Activated B cell treated with CpG ODN at 0.5 μM for 24 hours (primary cell): Measurements from ENCODE around the gene MYO16. TPM values are rescaled to one million over a fixed set of nuclear protein-coding genes. Genes with fewer than 3 reads are reported as not detected.

Experiments
- ATAC-seq: fragments of 200-7000 bp; cut with Tn5 transposase; one replicate; pipeline ENCODE4 v1.10.0; 2021; ENCODE audit warnings: low read depth, mild to moderate bottlenecking, moderate library complexity
- CTCF ChIA-PET: fragments of 350-600 bp; sonication (Branson Sonifier 250); formaldehyde crosslinking; loops from one replicate; lab custom pipeline; 2021; ENCODE audit warnings: antibody characterized with exemption; lab: Charles Lee
- POLR2A ChIA-PET: fragments of 350-600 bp; sonication (Branson Sonifier 250); formaldehyde crosslinking; loops from one replicate; lab custom pipeline; 2021; ENCODE audit warnings: antibody characterized with exemption; lab: Charles Lee
- DNase-seq: peaks from one replicate; pipeline ENCODE4 v3.0.0; 2022
- H3K27ac Mint-ChIP-seq: one replicate; pipeline ENCODE4 v1.8.0; 2020; ENCODE audit warnings: mixed read lengths
- H3K27me3 Mint-ChIP-seq: one replicate; pipeline ENCODE4 v1.8.0; 2021; ENCODE audit warnings: mixed read lengths
- H3K36me3 Mint-ChIP-seq: one replicate; pipeline ENCODE4 v1.8.0; 2021; ENCODE audit warnings: low read depth, mixed read lengths
- H3K4me1 Mint-ChIP-seq: one replicate; pipeline ENCODE4 v1.8.0; 2021; ENCODE audit warnings: mixed read lengths
- H3K4me3 Mint-ChIP-seq: one replicate; pipeline ENCODE4 v1.8.0; 2020; ENCODE audit warnings: mild to moderate bottlenecking, mixed read lengths
- H3K9me3 Mint-ChIP-seq: one replicate; pipeline ENCODE4 v1.8.0; 2020; ENCODE audit warnings: mixed read lengths
- CTCF ChIP-seq: fragments of 200-600 bp; IDR thresholded peaks from one replicate; pipeline ENCODE4 v1.8.0; 2022; ENCODE audit warnings: antibody characterized with exemption, mild to moderate bottlenecking
- intact Hi-C: fragments of 100-400 bp; cut with micrococcal nuclease; formaldehyde crosslinking; loops from one replicate; pipeline ENCODE4 v1.15.1; 2024
- total RNA-seq: library from RNA; stranded (reverse); gene quantifications from 2 replicates; pipeline ENCODE4 v1.2.3, GENCODE V29; 2022

The MYO16 gene
- total RNA-seq, 1 donor from 2014 or later: not detected

DNA sequence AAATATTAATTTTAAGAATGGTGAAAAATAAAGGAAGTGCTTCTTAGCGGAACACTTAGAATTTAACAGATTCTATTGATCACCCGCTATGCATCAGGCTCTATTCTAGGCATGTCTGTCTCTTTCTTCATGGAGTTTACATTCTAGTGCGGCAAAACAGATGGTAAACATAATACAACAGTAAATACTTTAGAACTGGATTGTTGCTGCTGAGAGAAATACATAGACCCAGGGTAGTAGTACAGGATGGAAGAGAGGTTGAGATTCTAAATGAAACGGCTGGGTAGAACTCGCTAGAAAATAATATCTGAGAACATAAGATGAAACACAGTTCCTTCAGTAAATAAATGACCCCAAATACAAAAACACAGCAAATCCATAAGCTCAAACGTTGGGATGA lies 498.7 kb downstream of the MYO16 start:
- H3K36me3 Mint-ChIP-seq: no peaks in the 10 kb centered on the region
- ATAC-seq (no peak), DNase-seq (no peak)
- ChIA-PET POLR2A (no interaction called here), CTCF (no interaction called here)
- peaks cover 2% of the 10 kb centered on the region for H3K27me3 Mint-ChIP-seq
- TF ChIP-seq CTCF: no peak
- peaks cover 22% of the 10 kb centered on the region for H3K4me1 Mint-ChIP-seq
- no peak overlapping the region for H3K4me3 Mint-ChIP-seq
- no peak overlapping the region for H3K27ac Mint-ChIP-seq
- intact Hi-C loops: no loop called here
- H3K9me3 Mint-ChIP-seq: no peaks in the 10 kb centered on the region

DNA sequence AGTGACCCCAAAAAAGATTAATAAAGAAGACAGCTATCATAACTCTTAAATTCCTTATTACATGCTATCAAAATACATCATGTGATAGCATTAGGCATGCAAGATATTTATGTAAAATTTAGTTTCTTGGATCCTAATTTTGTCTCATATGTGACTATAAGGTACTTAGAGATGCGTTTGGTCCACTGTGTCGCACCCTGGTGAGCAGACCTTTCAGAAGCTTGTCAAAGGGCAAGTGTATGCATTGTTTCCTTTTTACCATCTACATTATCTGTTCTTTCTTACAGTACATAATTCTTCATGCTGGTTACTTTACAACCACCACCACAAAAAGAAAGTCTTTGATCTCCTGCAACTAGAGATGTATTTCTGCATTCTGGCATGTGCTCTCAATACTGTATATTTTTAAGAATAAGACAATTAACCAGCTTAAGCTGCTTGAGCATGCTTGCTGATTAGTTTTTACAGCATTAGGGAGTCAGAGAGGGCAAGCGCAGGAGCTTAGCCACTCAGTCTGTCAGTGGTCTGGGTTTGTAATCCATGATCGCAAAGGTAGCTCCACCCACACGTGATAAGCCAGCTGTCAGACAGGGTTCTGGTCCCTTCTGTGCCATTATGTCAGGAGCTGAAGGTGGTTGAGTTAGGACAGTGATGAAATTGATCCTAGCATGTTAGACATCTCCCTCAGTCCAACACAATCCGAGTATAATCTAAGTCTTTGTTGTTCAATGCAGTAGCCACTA lies 500.9 kb downstream of the MYO16 start:
- no peak for TF ChIP-seq CTCF
- Mint-ChIP-seq H3K36me3 (no peaks in the 10 kb centered on the region), H3K27me3 (no peaks in the 10 kb centered on the region), H3K9me3 (no peaks in the 10 kb centered on the region), H3K27ac (no peak overlapping the region), H3K4me1 (peaks cover 22% of the 10 kb centered on the region), H3K4me3 (no peak overlapping the region)
- DNase-seq (no peak), ATAC-seq (no peak)
- CTCF ChIA-PET: no interaction called here
- intact Hi-C loops: no loop called here
- POLR2A ChIA-PET: no interaction called here

- no peak overlapping the region for H3K4me3 Mint-ChIP-seq
- peak overlapping the region; percentile 43 for H3K27ac Mint-ChIP-seq
- CTCF ChIA-PET: no interaction called here
- H3K4me1 Mint-ChIP-seq: peaks cover 22% of the 10 kb centered on the region
- no peaks in the 10 kb centered on the region for H3K27me3 Mint-ChIP-seq
- no peaks in the 10 kb centered on the region for H3K9me3 Mint-ChIP-seq
- ATAC-seq (peak; percentile 76), DNase-seq (no peak)
- POLR2A ChIA-PET: interaction anchor here (1.6 kb wide), 1 partner anchor 31 kb away, joined by 5 read pairs; no protein-coding TSS in a partner anchor
- H3K36me3 Mint-ChIP-seq: no peaks in the 10 kb centered on the region
- no peak for TF ChIP-seq CTCF
- intact Hi-C loops: loop anchor here (1.0 kb wide), 1 partner anchor 31 kb away; no protein-coding TSS in a partner anchor
Measured at GRCh38 chr13:109131698-109132257, 502.4 kb downstream of the MYO16 start.

- no peak for DNase-seq
- ChIA-PET CTCF (no interaction called here), POLR2A (interaction anchor here (0.6 kb wide), 1 partner anchor 40 kb away, joined by 5 read pairs; no protein-coding TSS in a partner anchor)
- no peak overlapping the region for H3K4me3 Mint-ChIP-seq
- TF ChIP-seq CTCF: no peak
- no peak overlapping the region for H3K27ac Mint-ChIP-seq
- ATAC-seq: no peak
- peaks cover 6% of the 10 kb centered on the region for H3K27me3 Mint-ChIP-seq
- H3K36me3 Mint-ChIP-seq: no peaks in the 10 kb centered on the region
- intact Hi-C loops: no loop called here
- H3K4me1 Mint-ChIP-seq: peaks cover 21% of the 10 kb centered on the region
- peaks cover 2% of the 10 kb centered on the region for H3K9me3 Mint-ChIP-seq
Measured at GRCh38 chr13:109135018-109135417, 505.6 kb downstream of the MYO16 start.

- DNase-seq (no peak), ATAC-seq (no peak)
- CTCF ChIA-PET: interaction anchor here (1.4 kb wide), 1 partner anchor 11 kb away, joined by 3 read pairs; no protein-coding TSS in a partner anchor
- peaks cover 13% of the 10 kb centered on the region for H3K27me3 Mint-ChIP-seq
- no peak overlapping the region for H3K27ac Mint-ChIP-seq
- peaks cover 5% of the 10 kb centered on the region for H3K4me1 Mint-ChIP-seq
- POLR2A ChIA-PET: no interaction called here
- intact Hi-C loops: no loop called here
- no peaks in the 10 kb centered on the region for H3K36me3 Mint-ChIP-seq
- H3K4me3 Mint-ChIP-seq: no peak overlapping the region
- H3K9me3 Mint-ChIP-seq: peaks cover 2% of the 10 kb centered on the region
- no peak for TF ChIP-seq CTCF
Measured at GRCh38 chr13:109136873-109137272, 507.5 kb downstream of the MYO16 start.
